ENCODE data around the gene DRC3.

DNA sequence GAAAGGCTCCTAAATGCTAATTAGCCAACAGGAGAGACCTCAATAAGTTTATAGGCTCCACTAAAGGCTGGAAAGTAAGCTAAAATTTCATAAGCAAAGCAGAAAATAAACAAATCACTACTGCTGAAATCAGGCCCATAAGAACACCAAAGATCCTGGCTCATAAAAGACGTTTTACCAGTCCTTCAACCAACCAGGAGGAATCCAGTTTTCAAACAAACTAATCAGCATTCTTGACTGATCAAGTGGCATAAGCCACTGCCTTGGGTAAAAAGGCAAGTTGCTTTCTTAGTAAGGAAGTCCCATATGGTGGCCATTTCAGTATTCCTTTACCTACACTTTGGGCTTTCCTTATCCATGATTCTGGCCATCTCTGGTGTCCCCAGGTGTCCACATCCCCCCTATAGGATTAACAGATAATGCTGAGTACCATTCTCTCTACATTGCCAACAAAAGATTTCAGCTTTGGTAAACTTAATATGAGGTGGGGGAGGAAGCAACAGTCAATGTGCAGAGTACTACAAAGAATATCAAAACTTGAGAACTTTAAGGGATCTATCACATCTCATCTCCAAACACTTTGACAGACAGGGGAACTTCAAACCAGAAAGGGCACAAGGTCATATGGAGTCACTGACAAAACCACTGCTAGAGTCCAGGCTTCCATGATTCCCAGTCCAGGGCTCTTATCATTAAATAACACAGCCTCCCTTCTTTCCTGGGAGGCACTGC lies 1.8 kb upstream of the DRC3 start:
- TF ChIP-seq, protein P1, sequence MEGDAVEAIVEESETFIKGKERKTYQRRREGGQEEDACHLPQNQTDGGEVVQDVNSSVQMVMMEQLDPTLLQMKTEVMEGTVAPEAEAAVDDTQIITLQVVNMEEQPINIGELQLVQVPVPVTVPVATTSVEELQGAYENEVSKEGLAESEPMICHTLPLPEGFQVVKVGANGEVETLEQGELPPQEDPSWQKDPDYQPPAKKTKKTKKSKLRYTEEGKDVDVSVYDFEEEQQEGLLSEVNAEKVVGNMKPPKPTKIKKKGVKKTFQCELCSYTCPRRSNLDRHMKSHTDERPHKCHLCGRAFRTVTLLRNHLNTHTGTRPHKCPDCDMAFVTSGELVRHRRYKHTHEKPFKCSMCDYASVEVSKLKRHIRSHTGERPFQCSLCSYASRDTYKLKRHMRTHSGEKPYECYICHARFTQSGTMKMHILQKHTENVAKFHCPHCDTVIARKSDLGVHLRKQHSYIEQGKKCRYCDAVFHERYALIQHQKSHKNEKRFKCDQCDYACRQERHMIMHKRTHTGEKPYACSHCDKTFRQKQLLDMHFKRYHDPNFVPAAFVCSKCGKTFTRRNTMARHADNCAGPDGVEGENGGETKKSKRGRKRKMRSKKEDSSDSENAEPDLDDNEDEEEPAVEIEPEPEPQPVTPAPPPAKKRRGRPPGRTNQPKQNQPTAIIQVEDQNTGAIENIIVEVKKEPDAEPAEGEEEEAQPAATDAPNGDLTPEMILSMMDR (IDR thresholded peaks at IDR 0.05): no peak
- TF ChIP-seq POLR2A (IDR thresholded peaks at IDR 0.05): no peak

Measured in gastroesophageal sphincter (tissue), 3 donors.